ENCODE data around the gene OR6S1. TPM values are rescaled to one million over a fixed set of nuclear protein-coding genes. Genes with fewer than 3 reads are reported as not detected.

Gene OR6S1
- total RNA-seq, 1 experiment from 2014 or later, result not detected

DNA sequence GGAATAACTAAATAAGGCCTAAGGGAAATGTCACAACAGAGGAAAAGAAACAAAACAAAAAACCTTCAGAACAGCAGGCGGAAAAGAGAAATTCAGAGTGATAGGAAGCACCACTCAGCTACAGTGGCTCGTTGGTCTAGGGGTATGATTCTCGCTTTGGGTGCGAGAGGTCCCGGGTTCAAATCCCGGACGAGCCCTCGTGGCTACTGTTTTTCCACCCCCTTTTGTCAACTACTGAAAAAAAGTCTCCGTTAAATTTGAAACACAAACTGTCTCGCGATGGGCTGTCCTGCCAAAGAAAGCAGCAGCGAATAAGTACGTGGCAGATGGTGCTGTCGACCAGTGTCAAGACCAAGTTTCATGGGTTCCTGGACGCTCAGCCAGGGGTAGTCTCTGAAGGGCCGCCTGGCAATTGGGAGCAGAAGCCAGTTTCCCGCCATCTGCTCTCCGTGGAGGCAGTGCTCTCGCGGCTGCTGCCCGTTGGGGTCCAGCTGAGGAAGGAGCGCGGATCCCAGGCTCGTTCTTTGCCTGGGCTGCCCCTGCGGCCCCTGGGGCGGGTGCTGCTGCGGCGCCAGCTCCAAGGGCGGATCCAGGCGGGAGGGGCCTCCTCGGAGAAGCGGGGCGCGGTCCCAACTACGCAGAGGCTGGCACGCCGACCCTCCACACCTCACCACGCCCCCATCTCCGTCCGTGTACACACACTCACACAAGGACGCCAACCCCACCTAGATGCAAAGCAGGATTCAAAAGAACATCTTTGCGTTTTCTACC lies 42.6 kb upstream of the OR6S1 start, which contains the start of gene RNASE4:
RNASE4 (plus strand) TSS at position 670 of the 771 bp plus-strand sequence. CDS start 14,812 bp downstream, outside the sequence.
- in situ Hi-C loops (cut with HindIII; ENCODE audit: low pct_unique_long_range_greater_than_20kb, low sequenced_read_pairs) (no loop called here), intact Hi-C loops (cut with micrococcal nuclease; ENCODE audit: unreplicated experiment) (loop anchor here (2.0 to 5.0 kb wide), 2 partner anchors 51 to 72 kb away; no protein-coding TSS in a partner anchor)
- peak; percentile 88 for DNase-seq (ENCODE audit: low read depth, low spot score)
- Histone ChIP-seq H3K9me3 (ENCODE audit: control insufficient read depth, insufficient read depth, low read depth, low read length) (no peaks in the 10 kb centered on the region), H3K4me1 (ENCODE audit: control insufficient read depth, insufficient read depth, low read length) (peaks cover 3% of the 10 kb centered on the region), H3K27ac (ENCODE audit: low read length) (peak within 1 kb of the TSS; percentile 98), H3K36me3 (ENCODE audit: control insufficient read depth, insufficient read depth, low read length) (no peaks in the 10 kb centered on the region), H3K27me3 (ENCODE audit: control insufficient read depth, insufficient read depth, low read length) (no peaks in the 10 kb centered on the region), H3K4me3 (ENCODE audit: low read depth in 2 of 2, low read length in 2 of 2) (peak within 1 kb of the TSS; percentile 81 to 97)
- TF ChIP-seq, protein P1, sequence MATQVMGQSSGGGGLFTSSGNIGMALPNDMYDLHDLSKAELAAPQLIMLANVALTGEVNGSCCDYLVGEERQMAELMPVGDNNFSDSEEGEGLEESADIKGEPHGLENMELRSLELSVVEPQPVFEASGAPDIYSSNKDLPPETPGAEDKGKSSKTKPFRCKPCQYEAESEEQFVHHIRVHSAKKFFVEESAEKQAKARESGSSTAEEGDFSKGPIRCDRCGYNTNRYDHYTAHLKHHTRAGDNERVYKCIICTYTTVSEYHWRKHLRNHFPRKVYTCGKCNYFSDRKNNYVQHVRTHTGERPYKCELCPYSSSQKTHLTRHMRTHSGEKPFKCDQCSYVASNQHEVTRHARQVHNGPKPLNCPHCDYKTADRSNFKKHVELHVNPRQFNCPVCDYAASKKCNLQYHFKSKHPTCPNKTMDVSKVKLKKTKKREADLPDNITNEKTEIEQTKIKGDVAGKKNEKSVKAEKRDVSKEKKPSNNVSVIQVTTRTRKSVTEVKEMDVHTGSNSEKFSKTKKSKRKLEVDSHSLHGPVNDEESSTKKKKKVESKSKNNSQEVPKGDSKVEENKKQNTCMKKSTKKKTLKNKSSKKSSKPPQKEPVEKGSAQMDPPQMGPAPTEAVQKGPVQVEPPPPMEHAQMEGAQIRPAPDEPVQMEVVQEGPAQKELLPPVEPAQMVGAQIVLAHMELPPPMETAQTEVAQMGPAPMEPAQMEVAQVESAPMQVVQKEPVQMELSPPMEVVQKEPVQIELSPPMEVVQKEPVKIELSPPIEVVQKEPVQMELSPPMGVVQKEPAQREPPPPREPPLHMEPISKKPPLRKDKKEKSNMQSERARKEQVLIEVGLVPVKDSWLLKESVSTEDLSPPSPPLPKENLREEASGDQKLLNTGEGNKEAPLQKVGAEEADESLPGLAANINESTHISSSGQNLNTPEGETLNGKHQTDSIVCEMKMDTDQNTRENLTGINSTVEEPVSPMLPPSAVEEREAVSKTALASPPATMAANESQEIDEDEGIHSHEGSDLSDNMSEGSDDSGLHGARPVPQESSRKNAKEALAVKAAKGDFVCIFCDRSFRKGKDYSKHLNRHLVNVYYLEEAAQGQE (IDR thresholded peaks at IDR 0.05; ENCODE audit: insufficient read depth in 1 of 2, low read depth in 2 of 2, low read length in 1 of 2), result no peak
- TF ChIP-seq, protein P2, sequence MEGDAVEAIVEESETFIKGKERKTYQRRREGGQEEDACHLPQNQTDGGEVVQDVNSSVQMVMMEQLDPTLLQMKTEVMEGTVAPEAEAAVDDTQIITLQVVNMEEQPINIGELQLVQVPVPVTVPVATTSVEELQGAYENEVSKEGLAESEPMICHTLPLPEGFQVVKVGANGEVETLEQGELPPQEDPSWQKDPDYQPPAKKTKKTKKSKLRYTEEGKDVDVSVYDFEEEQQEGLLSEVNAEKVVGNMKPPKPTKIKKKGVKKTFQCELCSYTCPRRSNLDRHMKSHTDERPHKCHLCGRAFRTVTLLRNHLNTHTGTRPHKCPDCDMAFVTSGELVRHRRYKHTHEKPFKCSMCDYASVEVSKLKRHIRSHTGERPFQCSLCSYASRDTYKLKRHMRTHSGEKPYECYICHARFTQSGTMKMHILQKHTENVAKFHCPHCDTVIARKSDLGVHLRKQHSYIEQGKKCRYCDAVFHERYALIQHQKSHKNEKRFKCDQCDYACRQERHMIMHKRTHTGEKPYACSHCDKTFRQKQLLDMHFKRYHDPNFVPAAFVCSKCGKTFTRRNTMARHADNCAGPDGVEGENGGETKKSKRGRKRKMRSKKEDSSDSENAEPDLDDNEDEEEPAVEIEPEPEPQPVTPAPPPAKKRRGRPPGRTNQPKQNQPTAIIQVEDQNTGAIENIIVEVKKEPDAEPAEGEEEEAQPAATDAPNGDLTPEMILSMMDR (IDR thresholded peaks at IDR 0.05), result no peak
- TF ChIP-seq TCF7L2 (IDR thresholded peaks at IDR 0.05; ENCODE audit: low read depth, low read length), result peak; percentile 91
- TF ChIP-seq SIN3A (IDR thresholded peaks at IDR 0.05; ENCODE audit: borderline replicate concordance, insufficient read depth, low read depth, low read length), result 0 out of 2 replicates have a peak, but pooled peaks have one; percentile 63
- TF ChIP-seq POLR2AphosphoS5 (IDR thresholded peaks at IDR 0.05; ENCODE audit: low read depth, low read length), result 0 out of 2 replicates have a peak, but pooled peaks have one; percentile 20
- ChIA-PET CTCF (interaction anchor here (1.1 kb wide), 1 partner anchor 74 kb away, joined by 3 read pairs; no protein-coding TSS in a partner anchor), POLR2A (no interaction called here)
- peak; percentile 68 for ATAC-seq
- no TSS peak for BruUV-seq (replicated peaks)

DNA sequence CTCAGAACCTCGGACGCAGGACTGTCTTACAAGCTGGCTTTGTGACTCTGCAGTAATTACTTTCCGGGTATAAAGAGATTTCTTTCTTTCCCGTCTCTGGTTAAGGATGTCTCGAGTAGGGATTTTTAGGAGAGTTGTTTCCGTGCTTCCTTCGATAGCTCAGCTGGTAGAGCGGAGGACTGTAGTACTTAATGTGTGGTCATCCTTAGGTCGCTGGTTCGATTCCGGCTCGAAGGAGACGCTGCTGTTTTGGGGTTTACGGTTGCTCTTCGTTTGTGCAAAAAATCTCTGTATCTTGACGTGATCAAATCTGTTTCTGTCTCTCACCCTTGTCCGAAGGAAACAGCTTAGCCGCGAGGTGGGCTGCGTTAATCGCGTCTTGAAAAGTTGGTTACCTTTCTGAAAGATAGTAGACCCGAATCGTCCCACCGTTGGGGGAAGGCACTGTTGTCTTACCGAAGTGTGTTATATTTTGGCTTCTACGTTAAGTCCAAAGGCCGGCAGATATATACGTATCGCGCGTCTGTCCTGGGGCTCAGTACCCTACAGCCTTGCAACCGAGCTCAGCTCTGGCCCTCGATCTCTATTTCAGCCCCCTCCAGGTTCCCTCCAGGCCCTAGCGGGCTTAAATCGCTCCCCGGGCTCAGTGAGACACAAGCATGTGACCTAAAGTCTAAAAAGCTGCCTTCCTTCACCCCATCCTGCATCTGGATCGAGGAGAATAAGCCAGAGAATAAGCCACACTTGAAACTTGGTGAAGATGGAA lies 41.8 kb upstream of the OR6S1 start:
- CTCF ChIA-PET, result interaction anchor here (1.1 to 1.5 kb wide), 2 partner anchors 73 to 288 kb away, joined by 3 to 4 read pairs; no protein-coding TSS in a partner anchor
- ATAC-seq (peak; percentile 74), DNase-seq (ENCODE audit: low read depth, low spot score) (peak; percentile 96)
- intact Hi-C loops (cut with micrococcal nuclease; ENCODE audit: unreplicated experiment) (loop anchor here (5.0 kb wide), 1 partner anchor 71 kb away; no protein-coding TSS in a partner anchor), in situ Hi-C loops (cut with HindIII; ENCODE audit: low pct_unique_long_range_greater_than_20kb, low sequenced_read_pairs) (no loop called here)
- Histone ChIP-seq H3K36me3 (ENCODE audit: control insufficient read depth, insufficient read depth, low read length) (no peaks in the 10 kb centered on the region), H3K27me3 (ENCODE audit: control insufficient read depth, insufficient read depth, low read length) (no peaks in the 10 kb centered on the region), H3K27ac (ENCODE audit: low read length) (peak overlapping the region; percentile 98), H3K4me3 (ENCODE audit: low read depth in 2 of 2, low read length in 2 of 2) (peak overlapping the region; percentile 81 to 97), H3K9me3 (ENCODE audit: control insufficient read depth, insufficient read depth, low read depth, low read length) (no peaks in the 10 kb centered on the region), H3K4me1 (ENCODE audit: control insufficient read depth, insufficient read depth, low read length) (peaks cover 3% of the 10 kb centered on the region)
- POLR2A ChIA-PET, result no interaction called here
- no TSS peak for BruUV-seq (replicated peaks)
- TF ChIP-seq, protein P1 (IDR thresholded peaks at IDR 0.05; ENCODE audit: insufficient read depth in 1 of 2, low read depth in 2 of 2, low read length in 1 of 2), result no peak
- no peak for TF ChIP-seq SIN3A (IDR thresholded peaks at IDR 0.05; ENCODE audit: borderline replicate concordance, insufficient read depth, low read depth, low read length)
- no peak for TF ChIP-seq TCF7L2 (IDR thresholded peaks at IDR 0.05; ENCODE audit: low read depth, low read length)
- TF ChIP-seq POLR2AphosphoS5 (IDR thresholded peaks at IDR 0.05; ENCODE audit: low read depth, low read length), result no peak
- TF ChIP-seq, protein P2 (IDR thresholded peaks at IDR 0.05), result no peak
